ENCODE results near the gene SYNGR3.

Gene SYNGR3

GRCh38 chr16:1991948-1992703, 2.4 kb downstream of the SYNGR3 start:
- TF ChIP-seq CTCF (conservative IDR thresholded peaks at IDR 0.05; ENCODE audit: low read length) = no peak
- H3K4me3 ChIP-seq (ENCODE audit: low read length) = peak overlapping the region; percentile 44

GRCh38 chr16:1992704-1993317, 3.0 kb downstream of the SYNGR3 start:
- no peak for TF ChIP-seq CTCF (conservative IDR thresholded peaks at IDR 0.05; ENCODE audit: low read length)
- no peak overlapping the region for H3K4me3 ChIP-seq (ENCODE audit: low read length)
- no peak for DNase-seq (ENCODE audit: low read depth)

More at GRCh38 chr16:1991948-1992703, 2.4 kb downstream of the SYNGR3 start:
- DNase-seq (ENCODE audit: low read depth) = peak; percentile 77

GRCh38 chr16:1993731-1994131, 4.0 kb downstream of the SYNGR3 start:
- peak; percentile 44 for DNase-seq (ENCODE audit: low read depth)
- TF ChIP-seq CTCF (conservative IDR thresholded peaks at IDR 0.05; ENCODE audit: low read length) = no peak
- no peak overlapping the region for H3K4me3 ChIP-seq (ENCODE audit: low read length)

- no peak for TF ChIP-seq CTCF (conservative IDR thresholded peaks at IDR 0.05; ENCODE audit: low read length)
- peak; percentile 84 for DNase-seq (ENCODE audit: low read depth)
- H3K4me3 ChIP-seq (ENCODE audit: low read length) = no peak overlapping the region
These were observed 8.0 kb downstream of the SYNGR3 start for GRCh38 chr16:1997494-1998359.

- TF ChIP-seq CTCF (conservative IDR thresholded peaks at IDR 0.05; ENCODE audit: low read length) = no peak
- no peak overlapping the region for H3K4me3 ChIP-seq (ENCODE audit: low read length)
- DNase-seq (ENCODE audit: low read depth) = no peak
These were observed 8.6 kb downstream of the SYNGR3 start for GRCh38 chr16:1998360-1998835.

GRCh38 chr16:1998852-1999801, 9.4 kb downstream of the SYNGR3 start:
- no peak overlapping the region for H3K4me3 ChIP-seq (ENCODE audit: low read length)
- DNase-seq (ENCODE audit: low read depth) = no peak
- TF ChIP-seq CTCF (conservative IDR thresholded peaks at IDR 0.05; ENCODE audit: low read length) = no peak
